ENCODE results near the gene NCOA6. TPM values are rescaled to one million over a fixed set of nuclear protein-coding genes. Genes with fewer than 3 reads are reported as not detected.

NCOA6 gene
- polyA plus RNA-seq, 1 donor from 2014 or later: 13.0 TPM

DNA sequence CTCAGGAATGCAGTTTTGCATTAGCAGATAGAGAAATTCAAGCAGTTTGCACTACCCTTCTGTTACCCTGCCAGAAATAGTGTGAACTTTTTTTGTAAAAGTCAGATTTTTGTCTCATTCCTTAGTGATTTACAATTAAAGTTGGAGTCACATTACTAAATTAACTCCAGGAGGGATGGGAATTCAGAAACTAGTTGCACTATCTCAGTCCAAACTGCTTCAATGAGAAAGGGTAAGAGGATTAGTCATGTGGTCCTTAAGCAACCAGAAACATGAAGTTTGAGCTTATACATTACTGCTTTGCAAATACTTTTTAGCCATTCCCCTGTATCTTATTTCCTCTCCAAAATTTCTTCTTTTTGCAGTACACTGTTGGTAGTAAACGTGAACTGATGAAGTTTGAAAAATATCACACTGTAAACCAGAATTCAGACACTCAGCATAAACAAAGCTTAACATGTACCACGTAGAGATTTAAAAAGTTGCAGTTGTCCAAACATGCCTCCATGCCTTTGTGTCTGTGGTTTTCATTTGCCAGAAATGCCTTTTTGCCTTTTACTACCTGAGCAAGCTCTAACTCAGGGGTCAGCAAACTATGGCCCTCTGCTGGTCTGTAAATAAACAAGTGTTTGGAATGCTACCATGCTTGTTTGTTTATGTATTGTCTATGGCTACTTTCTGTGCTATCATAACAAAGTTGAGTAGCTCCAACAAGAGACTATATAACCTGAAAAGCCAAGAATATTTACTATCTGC, 71.6 kb downstream of the NCOA6 start:
- TF ChIP-seq POLR2AphosphoS5 (IDR thresholded peaks at IDR 0.05) (no peak), EP300 (conservative IDR thresholded peaks at IDR 0.05; ENCODE audit: poor library complexity, severe bottlenecking) (no peak), RAD21 (conservative IDR thresholded peaks at IDR 0.05) (no peak), EZH2 (IDR thresholded peaks at IDR 0.05; ENCODE audit: borderline replicate concordance, insufficient read depth, low read length, poor library complexity, severe bottlenecking) (no peak)
- TF ChIP-seq, protein P1, sequence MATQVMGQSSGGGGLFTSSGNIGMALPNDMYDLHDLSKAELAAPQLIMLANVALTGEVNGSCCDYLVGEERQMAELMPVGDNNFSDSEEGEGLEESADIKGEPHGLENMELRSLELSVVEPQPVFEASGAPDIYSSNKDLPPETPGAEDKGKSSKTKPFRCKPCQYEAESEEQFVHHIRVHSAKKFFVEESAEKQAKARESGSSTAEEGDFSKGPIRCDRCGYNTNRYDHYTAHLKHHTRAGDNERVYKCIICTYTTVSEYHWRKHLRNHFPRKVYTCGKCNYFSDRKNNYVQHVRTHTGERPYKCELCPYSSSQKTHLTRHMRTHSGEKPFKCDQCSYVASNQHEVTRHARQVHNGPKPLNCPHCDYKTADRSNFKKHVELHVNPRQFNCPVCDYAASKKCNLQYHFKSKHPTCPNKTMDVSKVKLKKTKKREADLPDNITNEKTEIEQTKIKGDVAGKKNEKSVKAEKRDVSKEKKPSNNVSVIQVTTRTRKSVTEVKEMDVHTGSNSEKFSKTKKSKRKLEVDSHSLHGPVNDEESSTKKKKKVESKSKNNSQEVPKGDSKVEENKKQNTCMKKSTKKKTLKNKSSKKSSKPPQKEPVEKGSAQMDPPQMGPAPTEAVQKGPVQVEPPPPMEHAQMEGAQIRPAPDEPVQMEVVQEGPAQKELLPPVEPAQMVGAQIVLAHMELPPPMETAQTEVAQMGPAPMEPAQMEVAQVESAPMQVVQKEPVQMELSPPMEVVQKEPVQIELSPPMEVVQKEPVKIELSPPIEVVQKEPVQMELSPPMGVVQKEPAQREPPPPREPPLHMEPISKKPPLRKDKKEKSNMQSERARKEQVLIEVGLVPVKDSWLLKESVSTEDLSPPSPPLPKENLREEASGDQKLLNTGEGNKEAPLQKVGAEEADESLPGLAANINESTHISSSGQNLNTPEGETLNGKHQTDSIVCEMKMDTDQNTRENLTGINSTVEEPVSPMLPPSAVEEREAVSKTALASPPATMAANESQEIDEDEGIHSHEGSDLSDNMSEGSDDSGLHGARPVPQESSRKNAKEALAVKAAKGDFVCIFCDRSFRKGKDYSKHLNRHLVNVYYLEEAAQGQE (IDR thresholded peaks at IDR 0.05; ENCODE audit: borderline replicate concordance): no peak
- Histone ChIP-seq H3K27me3 (ENCODE audit: insufficient read depth, low read depth, low read length) (no peaks in the 10 kb centered on the region), H3K36me3 (ENCODE audit: insufficient read depth, low read length) (peaks cover 7% of the 10 kb centered on the region), H3K9ac (ENCODE audit: low read length) (no peak overlapping the region), H3K9me3 (ENCODE audit: low read length) (no peaks in the 10 kb centered on the region), H4K20me1 (ENCODE audit: insufficient read depth) (peaks cover 2% of the 10 kb centered on the region), H3K4me3 (ENCODE audit: low read length) (no peak overlapping the region), H3K79me2 (replicated peaks; ENCODE audit: insufficient read depth, low read length) (no peaks in the 10 kb centered on the region), H3K4me2 (ENCODE audit: low read length) (no peak overlapping the region), H3F3A (ENCODE audit: insufficient read depth, low read length, poor library complexity, severe bottlenecking) (no peaks in the 10 kb centered on the region), H2AFZ (ENCODE audit: low read depth, low read length) (no peak overlapping the region), H3K27ac (ENCODE audit: low read length) (no peak overlapping the region), H3K9me2 (ENCODE audit: insufficient read depth, low read length) (no peaks in the 10 kb centered on the region)

- peaks cover 5% of the 10 kb centered on the region for H3K36me3 ChIP-seq (ENCODE audit: insufficient read depth, low read length)
- H3K4me2 ChIP-seq (ENCODE audit: low read length): no peak overlapping the region
- no peaks in the 10 kb centered on the region for H3K9me2 ChIP-seq (ENCODE audit: insufficient read depth, low read length)
- H2AFZ ChIP-seq (ENCODE audit: low read depth, low read length): no peak overlapping the region
- H4K20me1 ChIP-seq (ENCODE audit: insufficient read depth): no peaks in the 10 kb centered on the region
- H3K9me3 ChIP-seq (ENCODE audit: low read length): no peaks in the 10 kb centered on the region
- no peaks in the 10 kb centered on the region for H3K27me3 ChIP-seq (ENCODE audit: insufficient read depth, low read depth, low read length)
- TF ChIP-seq MXI1 (conservative IDR thresholded peaks at IDR 0.05; ENCODE audit: poor library complexity, severe bottlenecking) (no peak), TAF1 (IDR thresholded peaks at IDR 0.05; ENCODE audit: low read depth) (no peak), RAD21 (conservative IDR thresholded peaks at IDR 0.05) (no peak), POLR2AphosphoS5 (IDR thresholded peaks at IDR 0.05) (no peak), SMC3 (conservative IDR thresholded peaks at IDR 0.05; ENCODE audit: poor library complexity) (no peak), EZH2 (IDR thresholded peaks at IDR 0.05; ENCODE audit: borderline replicate concordance, insufficient read depth, low read length, poor library complexity, severe bottlenecking) (no peak), EP300 (conservative IDR thresholded peaks at IDR 0.05; ENCODE audit: poor library complexity, severe bottlenecking) (no peak)
- TF ChIP-seq, protein P2, sequence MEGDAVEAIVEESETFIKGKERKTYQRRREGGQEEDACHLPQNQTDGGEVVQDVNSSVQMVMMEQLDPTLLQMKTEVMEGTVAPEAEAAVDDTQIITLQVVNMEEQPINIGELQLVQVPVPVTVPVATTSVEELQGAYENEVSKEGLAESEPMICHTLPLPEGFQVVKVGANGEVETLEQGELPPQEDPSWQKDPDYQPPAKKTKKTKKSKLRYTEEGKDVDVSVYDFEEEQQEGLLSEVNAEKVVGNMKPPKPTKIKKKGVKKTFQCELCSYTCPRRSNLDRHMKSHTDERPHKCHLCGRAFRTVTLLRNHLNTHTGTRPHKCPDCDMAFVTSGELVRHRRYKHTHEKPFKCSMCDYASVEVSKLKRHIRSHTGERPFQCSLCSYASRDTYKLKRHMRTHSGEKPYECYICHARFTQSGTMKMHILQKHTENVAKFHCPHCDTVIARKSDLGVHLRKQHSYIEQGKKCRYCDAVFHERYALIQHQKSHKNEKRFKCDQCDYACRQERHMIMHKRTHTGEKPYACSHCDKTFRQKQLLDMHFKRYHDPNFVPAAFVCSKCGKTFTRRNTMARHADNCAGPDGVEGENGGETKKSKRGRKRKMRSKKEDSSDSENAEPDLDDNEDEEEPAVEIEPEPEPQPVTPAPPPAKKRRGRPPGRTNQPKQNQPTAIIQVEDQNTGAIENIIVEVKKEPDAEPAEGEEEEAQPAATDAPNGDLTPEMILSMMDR (IDR thresholded peaks at IDR 0.05; ENCODE audit: poor library complexity, severe bottlenecking): no peak
- TF ChIP-seq, protein P1 (IDR thresholded peaks at IDR 0.05; ENCODE audit: borderline replicate concordance): no peak
- no peaks in the 10 kb centered on the region for H3K79me2 ChIP-seq (replicated peaks; ENCODE audit: insufficient read depth, low read length)
- H3F3A ChIP-seq (ENCODE audit: insufficient read depth, low read length, poor library complexity, severe bottlenecking): no peaks in the 10 kb centered on the region
- H3K4me3 ChIP-seq (ENCODE audit: low read length): no peak overlapping the region
- H3K27ac ChIP-seq (ENCODE audit: low read length): no peak overlapping the region
- H3K9ac ChIP-seq (ENCODE audit: low read length): no peak overlapping the region
These were observed 74.0 kb downstream of the NCOA6 start for GRCh38 chr20:34751453-34751852.
